GM19035 (cell line): Measurements from ENCODE around the gene RAD51B.
"Not testable (repeated sequence)": the region's sequence is repeated elsewhere in the genome, so short reads cannot be mapped to it uniquely, and the experiment has no call there.

Experiments used
- ATAC-seq: cut with Tn5 transposase; IDR thresholded peaks from one replicate; pipeline ENCODE4 v1.9.1; 2021; ENCODE audit not compliant: unreplicated experiment

Gene RAD51B

GRCh38 chr14:67977434-67978034, 158.0 kb downstream of the RAD51B start:
- no peak for ATAC-seq

GRCh38 chr14:67978749-67979148, 159.2 kb downstream of the RAD51B start:
- no peak for ATAC-seq

- no peak for ATAC-seq
Measured at GRCh38 chr14:67982711-67983608, 163.4 kb downstream of the RAD51B start.

- ATAC-seq, result no peak
Measured at GRCh38 chr14:67984274-67984673, 164.7 kb downstream of the RAD51B start.

- no peak for ATAC-seq
Measured at GRCh38 chr14:67986131-67986841, 166.7 kb downstream of the RAD51B start.

- ATAC-seq, result no peak
Measured at GRCh38 chr14:67987606-67988005, 168.0 kb downstream of the RAD51B start.

GRCh38 chr14:67988210-67988609, 168.6 kb downstream of the RAD51B start:
- ATAC-seq, result not testable (repeated sequence)

GRCh38 chr14:67990576-67990975, 171.0 kb downstream of the RAD51B start:
- ATAC-seq, result no peak

GRCh38 chr14:67994531-67994930, 175.0 kb downstream of the RAD51B start:
- ATAC-seq, result no peak

GRCh38 chr14:67996235-67996634, 176.7 kb downstream of the RAD51B start:
- ATAC-seq, result no peak

- ATAC-seq, result no peak
Measured at GRCh38 chr14:67998834-67999233, 179.3 kb downstream of the RAD51B start.

GRCh38 chr14:67999290-67999689, 179.7 kb downstream of the RAD51B start:
- ATAC-seq, result no peak

GRCh38 chr14:67999705-68000384, 180.3 kb downstream of the RAD51B start:
- ATAC-seq, result no peak

- ATAC-seq, result no peak
Measured at GRCh38 chr14:68000511-68000910, 180.9 kb downstream of the RAD51B start.

- no peak for ATAC-seq
Measured at GRCh38 chr14:68008491-68008890, 188.9 kb downstream of the RAD51B start.

- no peak for ATAC-seq
Measured at GRCh38 chr14:68011406-68012028, 191.9 kb downstream of the RAD51B start.

GRCh38 chr14:68012871-68013270, 193.3 kb downstream of the RAD51B start:
- no peak for ATAC-seq

- ATAC-seq, result no peak
Measured at GRCh38 chr14:68013326-68013725, 193.7 kb downstream of the RAD51B start.

- ATAC-seq, result no peak
Measured at GRCh38 chr14:68014771-68015170, 195.2 kb downstream of the RAD51B start.

- no peak for ATAC-seq
Measured at GRCh38 chr14:68015356-68016254, 196.0 kb downstream of the RAD51B start.
